HG02623 (cell line): ENCODE data around the gene ZBTB18.
"Not testable (repeated sequence)": the region's sequence is repeated elsewhere in the genome, so short reads cannot be mapped to it uniquely, and the experiment has no call there.

Source experiments
- ATAC-seq: cut with Tn5 transposase; IDR thresholded peaks from one replicate; pipeline ENCODE4 v1.9.1; 2021; ENCODE audit warnings: moderate library complexity; ENCODE audit not compliant: unreplicated experiment

Gene ZBTB18

DNA sequence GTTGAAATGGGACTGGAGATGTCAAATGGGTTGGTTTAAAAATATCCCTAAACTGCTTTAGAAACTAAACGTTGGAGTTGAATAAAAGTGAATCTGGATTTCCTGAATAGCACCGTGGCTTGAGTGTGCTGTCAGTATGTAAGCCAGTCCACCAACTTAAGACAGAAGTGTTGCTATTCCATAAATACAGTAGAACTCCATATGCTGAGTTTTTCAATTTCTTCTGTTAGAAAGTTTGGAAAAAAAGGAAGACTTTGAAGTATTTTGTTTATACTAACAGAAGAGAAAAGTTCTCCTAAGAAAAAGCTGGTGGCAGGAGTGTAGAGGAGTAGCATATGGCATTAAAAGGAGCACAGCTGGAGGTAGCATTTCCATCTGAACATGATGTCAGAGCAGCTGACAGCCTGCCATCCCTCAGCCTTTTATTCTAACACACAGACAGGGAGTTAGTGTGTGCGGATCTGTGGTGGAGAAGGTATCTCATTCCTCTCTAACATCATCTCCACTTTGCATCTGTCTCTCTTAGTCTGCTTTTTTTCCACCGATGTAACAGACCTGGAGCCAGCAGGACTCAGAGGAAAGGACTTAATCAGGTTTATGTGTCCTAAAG lies at the start of gene ZBTB18:
Gene ZBTB18, plus strand, starts transcription at position 449 of the 610 bp plus-strand sequence. Its CDS starts 149 bp downstream, at position 598.
- no peak for ATAC-seq

DNA sequence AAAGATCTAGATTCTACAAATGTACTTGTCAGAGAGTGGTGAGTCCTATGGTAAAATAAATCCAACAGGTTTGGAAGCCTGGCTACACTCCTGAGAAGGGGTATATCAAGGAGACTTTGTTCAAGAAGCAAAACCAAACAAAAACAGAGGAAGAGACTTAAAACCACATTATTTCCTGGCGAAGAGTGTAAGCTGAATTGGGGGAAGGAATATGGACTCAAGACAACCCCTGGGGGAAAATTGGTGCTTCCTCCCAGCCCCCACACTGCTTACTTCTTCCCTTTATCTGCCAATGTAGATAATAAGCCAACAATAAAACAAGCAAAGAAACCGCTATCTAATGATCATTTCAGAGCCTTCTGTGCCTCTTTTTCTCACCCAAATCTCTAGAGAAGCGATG lies 48.4 kb upstream of the ZBTB18 start:
- ATAC-seq = no peak

DNA sequence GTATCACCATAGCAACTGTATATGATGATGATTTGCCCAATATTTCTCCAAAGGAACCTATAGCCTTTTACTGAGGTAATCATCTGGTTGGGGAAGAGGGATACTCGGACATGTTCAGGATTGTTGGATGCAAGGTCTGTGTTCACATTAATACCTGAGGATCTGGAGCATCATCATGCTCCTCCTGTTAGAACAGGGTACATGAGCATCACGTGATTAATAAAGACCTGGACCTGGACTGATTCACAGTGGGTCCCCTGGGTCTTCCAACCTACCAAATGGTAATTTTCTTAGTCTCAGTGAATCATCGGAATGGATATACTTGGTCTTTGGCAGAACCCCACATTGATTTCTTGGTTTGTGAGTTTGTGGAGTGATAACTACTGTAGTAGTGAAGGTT lies 45.6 kb upstream of the ZBTB18 start:
- ATAC-seq = no peak

DNA sequence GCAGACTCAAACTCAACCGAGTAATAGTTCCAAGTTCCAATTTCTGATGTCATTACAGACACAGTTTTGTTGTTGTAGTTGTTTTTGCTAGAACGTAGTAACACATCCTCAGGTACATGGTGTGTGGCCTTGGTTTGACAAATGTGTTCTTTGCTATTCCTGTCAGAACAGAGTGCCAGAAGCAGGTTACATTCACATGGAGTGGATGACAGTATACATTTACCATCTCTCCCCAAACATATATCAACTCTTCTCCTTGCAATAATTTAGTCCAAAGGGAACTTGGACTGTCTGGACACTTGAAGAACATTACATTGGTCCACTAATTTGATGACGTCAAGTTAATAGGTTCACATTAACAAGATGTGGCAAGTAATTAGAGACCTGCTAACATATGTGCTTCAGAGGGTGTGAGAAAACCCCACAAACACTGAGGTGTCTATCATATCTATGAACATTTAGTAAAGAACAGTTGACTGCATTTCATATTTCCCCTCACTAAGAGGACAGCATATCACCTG lies 44.6 kb upstream of the ZBTB18 start:
- ATAC-seq = no peak

DNA sequence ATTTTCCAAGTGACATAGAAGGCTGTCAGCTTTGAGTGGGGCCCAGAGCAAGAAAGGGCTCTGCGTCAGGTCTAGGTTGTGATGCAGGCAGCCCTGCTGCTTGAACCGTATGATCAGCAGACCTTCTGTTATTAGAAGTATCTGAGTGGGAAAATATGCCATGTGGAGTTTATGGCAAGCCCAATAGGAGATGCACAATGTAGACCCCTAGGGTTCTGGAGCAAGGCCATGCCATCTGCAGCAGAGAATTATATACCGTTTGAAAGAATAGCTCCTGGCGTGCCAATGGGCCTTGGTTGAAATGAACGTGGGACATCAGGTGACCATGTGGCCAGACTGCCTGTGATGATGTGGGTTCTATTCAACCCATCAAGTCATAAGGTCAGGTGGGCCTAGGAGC lies 44.1 kb upstream of the ZBTB18 start:
- ATAC-seq = no peak

DNA sequence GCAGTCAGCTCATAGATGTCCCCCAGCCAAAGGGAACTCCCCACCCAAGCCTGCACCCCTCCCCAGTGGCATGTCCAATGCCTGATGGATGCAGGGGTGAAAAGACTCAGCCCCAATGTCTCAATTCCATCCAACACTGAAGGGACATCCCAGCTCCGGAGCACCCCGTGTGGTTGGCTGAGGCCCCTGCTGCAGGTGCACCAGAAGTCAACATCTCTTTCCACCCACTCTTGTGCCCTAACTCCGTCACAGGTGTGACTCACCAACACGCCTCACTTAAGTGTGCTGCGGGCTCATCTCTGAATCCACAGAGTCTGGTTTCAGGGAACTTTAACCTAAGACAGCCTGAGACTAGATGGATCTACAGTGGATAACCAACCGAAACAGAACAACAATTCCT lies 40.9 kb upstream of the ZBTB18 start:
- no peak for ATAC-seq

DNA sequence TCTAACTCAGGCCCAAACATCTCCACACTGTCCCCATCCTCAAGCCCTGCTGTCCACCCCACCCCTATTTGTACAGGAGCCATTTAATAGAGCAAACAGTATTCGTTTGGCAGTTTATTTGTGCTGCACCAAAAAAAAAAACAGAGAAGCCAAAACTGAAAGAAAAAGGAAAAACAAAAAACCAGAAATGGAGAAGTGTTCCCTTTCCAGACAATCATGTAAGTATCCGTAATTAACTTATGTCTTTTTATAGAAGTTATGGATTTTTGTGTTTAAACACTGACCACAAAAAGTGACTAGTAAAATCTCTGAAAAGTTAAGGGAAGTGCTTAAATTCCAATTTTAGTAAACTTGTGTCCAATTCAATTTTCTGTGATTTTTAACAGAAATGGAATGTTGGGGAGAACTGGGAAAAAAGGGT lies 40.4 kb upstream of the ZBTB18 start:
- no peak for ATAC-seq

DNA sequence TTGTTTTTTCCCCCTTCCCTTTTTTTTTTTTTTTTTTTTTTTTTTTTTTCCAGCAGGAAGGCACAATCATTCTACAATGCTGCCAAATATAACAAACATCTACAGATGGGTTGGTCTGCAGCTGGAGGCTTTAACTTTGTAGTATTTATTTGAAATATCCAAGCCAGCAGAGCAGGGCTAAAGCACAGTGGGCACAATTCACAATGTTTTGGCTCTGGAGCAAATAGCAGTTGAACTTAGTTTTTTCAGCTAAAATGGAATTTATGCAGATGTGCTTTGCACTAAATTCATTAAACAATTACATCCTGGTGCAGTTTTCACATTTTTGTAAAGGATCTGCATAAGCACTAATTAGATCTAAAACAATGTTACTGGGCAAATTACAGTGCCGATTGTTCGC lies 39.8 kb upstream of the ZBTB18 start:
- ATAC-seq = no peak

DNA sequence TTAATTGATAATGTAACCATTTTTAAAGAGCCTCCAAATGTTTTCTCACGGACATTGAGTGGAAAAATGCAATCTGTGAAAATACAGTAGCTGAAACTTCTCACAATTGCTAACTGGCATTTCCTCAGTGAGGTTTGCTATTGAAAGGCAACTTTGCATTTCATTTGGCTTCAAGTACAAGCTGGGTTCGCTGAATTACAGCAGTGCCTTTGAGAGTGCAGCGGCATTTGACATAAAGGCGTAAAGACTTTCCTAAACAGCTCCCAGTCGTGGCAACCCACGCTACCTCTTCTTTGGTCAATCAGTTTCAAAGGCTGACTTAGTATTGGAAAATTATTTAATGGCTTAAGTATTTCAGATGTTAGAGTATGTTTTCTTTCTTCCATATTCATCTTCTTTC lies 39.3 kb upstream of the ZBTB18 start:
- no peak for ATAC-seq

DNA sequence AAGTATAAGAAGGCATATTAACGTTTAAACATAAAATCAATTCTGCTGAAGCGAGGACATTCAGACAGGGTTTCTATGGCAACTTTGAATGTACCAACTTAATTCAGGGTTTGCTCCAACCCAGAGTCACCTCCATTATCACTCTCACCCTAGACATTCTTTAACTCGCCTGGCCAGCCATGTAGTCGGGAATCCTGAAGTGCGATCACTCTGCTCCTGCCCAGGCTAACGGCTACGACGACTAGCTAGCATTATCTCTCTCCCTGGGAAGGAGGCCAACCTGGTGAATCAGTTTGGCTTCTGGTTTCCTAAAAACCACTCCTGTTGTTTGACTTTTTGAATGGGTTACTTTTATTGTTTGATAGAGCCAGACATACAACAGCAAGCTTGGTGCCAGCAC lies 38.9 kb upstream of the ZBTB18 start:
- no peak for ATAC-seq

DNA sequence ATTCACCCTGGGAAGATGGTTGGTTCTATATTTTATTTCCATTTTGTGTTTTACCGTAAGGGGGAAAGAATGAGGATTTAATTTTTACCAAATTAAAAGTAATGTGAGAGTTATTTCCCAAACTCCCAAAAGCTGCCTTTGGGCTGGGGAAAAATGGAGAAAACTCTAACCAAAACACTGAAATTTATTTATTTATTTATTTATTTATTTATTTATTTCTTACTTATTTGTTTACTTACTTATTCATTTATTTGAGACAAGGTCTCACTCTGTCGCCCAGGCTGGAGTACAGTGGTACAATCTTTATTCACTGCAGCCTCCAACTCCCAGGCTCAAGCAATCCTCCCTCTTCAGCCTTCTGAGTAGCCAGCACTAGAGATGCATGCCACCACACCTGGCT lies 38.0 kb upstream of the ZBTB18 start:
- no peak for ATAC-seq

DNA sequence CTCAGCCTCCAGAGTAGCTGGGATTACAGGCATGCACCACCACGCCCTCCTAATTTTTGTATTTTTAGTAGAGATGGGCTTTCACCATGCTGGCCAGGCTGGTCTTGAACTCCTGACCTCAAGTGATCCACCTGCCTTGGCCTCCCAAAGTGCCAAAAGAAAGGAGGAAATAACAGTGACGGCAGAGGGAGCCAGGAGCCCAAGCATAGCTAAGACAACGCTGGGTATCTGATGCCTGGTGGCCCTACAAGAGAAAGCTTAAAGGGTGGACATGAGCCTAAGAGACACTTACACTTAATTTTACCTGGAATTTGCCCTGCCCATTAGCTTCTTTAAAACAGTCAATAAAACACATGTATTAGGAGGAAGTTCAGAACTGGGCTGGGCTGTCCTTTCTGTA lies 36.2 kb upstream of the ZBTB18 start:
- ATAC-seq = not testable (repeated sequence)

DNA sequence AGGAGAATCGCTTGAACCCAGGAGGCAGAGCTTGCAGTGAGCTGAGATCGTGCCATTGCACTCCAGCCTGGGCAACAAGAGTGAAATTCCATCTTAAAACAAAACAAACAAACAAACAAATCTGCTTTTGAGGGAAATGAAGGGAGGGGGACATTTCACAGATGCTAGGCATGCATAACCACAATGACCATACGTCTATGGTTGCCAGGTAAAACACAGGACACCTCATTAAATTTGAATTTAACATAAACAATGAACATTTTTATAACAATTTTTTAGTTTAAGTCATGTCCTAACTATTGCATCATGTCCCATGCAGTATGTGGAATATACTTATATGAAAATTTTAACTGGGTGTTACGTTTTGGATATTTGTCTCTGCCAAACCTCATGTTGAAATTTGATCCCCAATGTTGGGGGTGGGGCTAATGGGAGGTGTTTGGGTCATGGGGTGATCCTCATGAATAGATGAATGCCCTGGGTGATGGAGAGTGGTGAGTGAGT lies 31.0 kb upstream of the ZBTB18 start:
- ATAC-seq = no peak

DNA sequence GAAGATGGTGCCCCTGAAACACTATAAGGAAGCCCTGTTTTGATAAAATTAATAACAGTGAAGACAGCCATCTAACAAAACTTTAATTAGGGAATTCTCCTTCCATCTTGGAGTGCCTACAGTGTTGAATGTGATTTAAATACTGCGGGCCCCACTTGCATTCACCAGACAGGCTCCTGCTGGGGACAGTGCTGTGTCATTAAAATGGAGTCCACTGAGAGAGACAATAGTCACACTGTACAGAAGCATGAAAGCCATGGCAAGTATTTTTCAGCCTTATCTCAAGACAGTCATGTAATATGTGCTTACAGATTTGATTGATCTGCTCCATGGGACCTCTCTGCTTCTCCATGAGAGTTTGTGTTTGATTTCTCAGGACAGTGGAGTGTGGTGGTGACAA lies 29.7 kb upstream of the ZBTB18 start:
- ATAC-seq = no peak

DNA sequence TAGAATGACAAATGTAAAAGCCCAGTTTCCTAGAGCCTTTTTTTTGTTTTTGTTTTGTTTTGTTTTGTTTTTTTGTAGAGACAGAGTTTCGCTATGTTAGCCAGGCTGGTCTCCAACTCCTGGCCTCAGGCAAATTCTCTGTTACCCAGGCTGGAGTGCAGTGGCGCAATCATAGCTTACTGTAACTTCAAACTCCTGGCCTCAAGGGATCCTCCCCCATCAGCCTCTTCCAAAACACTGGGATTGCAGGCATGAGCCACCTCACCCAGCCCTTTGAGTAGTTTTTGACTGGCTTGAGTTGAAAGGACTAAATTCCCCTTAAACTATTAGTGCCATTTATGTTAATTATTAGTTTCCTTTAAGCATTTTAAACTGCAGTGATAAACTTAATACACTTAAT lies 28.8 kb upstream of the ZBTB18 start:
- no peak for ATAC-seq

DNA sequence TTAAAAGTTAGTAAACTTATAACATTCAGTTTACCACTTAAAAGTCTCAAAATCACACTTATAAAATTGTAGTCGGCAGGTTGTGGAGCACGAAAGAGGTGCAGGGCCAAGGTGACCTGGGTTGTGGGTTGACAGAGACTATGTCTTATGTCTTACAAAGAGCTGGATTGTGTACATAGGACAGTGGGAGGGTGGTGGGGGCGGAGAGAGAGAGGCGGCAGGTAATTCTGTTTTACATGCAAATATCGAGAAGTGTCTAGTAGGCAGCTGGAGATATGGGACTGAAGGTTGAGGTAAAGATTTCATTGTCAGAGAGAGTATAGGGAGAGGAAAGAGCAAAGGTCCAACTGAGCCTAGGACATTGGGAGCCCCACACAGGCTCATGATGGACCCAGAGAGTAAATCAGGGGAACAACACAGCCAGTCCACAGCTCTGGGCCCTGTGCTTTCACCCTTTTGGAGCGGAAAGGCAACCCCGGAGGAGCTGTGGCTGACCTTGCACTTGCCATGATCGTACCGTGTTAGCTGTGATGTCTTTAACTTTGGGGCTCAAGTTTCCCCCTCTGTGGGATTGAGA lies 28.1 kb upstream of the ZBTB18 start:
- ATAC-seq = no peak

DNA sequence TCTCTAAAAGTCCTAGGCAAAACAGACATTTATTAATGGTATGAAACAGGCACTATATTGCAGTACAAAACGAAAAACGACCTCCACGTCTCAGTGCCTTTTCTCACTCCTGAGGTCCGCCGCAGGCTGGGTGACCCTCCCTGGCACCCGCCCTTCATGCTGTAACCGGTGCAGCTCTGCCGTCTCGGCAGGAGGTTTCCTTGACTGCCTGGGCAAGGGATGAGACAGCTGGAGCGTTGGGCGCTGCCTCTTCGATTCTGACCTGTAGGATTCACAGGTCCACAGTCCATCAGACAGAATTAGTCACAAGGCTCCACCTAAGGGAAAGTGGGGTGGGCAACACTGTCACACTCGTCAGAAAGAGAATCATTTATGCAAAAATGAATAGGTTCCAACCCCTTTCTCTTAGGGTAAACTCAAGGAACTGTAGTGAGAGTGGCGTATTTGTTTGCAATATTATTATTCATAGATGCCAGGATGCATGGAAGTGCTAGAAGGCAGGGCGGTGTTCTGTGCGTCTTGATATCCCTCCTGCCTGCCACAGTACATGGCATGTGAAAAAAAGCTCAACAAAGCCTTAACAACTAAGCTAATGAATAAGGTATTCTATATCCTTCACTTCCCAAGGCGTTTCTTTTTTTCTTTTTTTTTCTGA lies 23.5 kb upstream of the ZBTB18 start:
- ATAC-seq = no peak

DNA sequence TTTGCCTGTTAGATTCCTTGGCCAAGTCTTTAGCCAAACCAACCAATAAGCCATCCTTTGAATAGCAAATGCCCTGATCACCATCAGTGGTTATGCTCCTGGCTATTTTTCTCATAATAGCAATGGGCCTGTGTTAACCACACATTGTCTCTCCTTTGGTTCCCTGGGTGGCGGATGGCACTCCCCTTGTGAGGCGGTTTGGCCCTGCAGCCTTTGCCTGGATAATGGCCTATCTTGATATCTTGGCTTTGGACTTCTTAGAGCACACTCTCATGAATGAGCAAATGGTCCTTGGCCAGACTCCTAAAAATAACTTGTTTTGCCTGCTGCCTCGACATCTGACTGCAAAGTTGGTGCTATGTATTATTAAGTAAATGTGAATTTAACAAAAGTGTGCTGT lies 22.4 kb upstream of the ZBTB18 start:
- no peak for ATAC-seq

DNA sequence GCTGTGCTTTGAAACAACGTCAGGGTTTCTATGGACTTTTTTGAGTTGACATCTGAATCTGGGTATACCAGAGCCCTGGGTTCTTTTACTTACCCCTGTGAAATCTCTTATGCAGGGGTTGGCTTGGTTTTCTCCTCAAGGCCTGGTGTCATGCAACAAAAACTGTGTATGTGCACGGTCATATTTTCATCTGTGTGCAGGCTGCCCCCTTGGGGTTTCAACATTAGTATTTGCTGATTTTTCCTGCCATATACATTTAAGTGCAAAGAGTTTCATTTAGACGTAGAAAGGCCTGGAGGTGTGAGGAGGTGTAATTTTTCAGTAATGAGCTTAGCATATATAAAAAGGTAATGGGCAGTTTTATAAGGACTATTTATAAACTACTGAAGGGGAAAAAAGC lies 22.0 kb upstream of the ZBTB18 start:
- ATAC-seq = no peak

DNA sequence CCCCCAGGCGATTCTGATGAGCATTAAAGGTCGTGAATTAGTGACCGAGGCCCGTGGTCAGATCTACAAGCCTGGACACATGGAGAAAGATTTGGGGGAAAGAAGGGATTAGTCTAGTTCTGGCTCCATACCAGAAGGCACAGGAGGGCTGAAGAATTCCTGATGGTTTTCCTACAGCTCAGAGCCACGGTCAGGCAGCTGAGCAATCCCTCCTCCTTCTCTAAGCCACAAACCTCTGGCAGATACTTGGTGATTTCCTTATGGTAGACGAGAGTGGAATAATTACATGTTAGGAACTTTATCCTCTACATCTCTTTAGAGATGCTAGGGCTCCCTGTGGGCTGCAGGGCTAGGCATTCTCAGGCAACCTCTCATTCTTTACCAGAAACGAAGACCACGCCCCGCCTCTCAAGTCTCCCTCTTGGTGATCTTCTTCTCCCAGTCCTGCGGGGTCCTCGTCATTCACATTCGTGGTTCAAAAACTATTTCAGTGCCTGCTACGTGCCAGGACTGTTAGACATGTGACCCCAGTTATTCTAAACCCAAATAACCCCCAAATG lies 20.5 kb upstream of the ZBTB18 start:
- no peak for ATAC-seq

DNA sequence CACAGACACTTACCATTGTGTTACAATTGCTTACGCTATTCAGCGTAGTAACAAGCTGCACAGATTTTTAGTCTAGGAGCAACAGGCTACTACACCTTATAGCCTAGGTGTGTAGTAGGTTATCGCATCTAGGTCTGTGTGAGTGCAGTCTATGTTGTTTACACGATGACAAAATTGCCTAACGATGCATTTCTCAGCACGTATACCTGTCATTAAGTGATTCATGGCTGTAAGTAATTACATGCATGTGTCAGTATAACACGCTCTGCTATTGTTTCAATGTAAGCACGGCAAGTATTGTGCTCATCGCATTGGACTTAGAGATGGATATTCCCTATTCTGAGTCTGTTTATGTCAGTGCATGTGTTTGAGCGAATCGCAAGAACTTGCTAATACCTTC lies 15.7 kb upstream of the ZBTB18 start:
- ATAC-seq = no peak

DNA sequence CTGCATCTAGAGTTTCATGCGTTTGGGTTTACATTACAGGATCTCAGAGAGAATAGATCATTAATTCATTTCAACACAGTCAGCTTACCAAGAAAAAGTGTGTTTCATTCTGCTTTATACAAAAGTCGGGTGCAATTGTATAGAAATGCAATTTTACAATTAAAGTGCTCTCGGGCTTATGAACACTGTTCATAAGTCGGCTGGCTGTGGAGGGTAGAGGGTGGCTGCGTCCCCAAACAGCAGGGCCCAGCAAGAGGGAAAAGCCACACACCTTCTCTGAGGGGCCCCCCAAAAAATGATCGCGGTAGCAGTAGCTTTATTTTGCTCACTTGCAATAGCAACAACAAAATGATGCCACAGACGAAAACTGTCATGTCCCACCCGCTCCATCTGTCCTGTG lies 13.8 kb upstream of the ZBTB18 start:
- no peak for ATAC-seq
